ENCODE data around the gene SELENOS.
"Not testable (repeated sequence)": the region's sequence is repeated elsewhere in the genome, so short reads cannot be mapped to it uniquely, and the experiment has no call there.

SELENOS gene

GRCh38 chr15:101309436-101310160 lies 32.3 kb upstream of the SELENOS start:
- no peak for DNase-seq (ENCODE audit: low read depth)

DNA sequence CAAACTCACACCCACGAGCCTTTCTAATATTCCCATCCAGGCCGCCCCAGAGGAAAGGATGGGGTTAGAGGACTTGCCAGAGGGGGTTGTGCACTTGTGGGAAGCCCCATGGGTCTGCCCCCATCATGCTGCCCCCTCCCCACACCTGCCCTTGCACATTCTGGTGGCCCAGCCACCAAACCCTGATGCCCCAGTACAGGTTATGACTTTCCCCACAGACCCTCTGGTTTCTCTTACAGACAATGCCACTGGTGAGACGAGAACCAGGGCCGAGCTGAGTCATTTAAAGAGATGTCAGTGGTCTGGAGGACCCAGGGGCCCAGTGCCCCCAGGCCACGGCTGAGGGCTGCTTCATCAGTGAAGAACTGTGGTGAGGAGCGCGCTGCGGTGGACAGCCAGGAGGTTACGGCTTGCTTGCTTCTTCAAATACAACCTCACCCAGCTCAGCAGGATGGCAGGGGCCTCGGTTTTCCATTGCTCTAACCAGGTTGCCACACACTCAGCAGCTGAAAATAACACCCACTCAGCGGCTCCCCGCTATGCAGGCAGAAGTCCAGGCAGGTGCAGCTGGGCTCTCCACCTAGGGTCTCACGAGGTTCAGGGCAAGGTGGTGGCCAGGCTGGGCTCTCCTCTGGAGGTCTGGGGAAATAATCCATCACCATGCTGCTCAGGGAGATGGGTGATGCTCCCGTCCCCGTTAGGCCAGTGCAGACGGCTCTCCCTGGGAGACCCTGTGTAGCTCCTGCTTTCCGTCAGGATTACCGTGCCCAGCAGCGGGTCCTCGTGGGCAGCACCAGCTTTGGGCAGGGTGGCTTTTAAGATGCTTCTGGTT lies 31.5 kb upstream of the SELENOS start:
- no peak for DNase-seq (ENCODE audit: low read depth)

GRCh38 chr15:101307897-101308603 lies 30.8 kb upstream of the SELENOS start:
- no peak for DNase-seq (ENCODE audit: low read depth)

- no peak for DNase-seq (ENCODE audit: low read depth)
Measured at GRCh38 chr15:101307048-101307896, 30.0 kb upstream of the SELENOS start.

DNA sequence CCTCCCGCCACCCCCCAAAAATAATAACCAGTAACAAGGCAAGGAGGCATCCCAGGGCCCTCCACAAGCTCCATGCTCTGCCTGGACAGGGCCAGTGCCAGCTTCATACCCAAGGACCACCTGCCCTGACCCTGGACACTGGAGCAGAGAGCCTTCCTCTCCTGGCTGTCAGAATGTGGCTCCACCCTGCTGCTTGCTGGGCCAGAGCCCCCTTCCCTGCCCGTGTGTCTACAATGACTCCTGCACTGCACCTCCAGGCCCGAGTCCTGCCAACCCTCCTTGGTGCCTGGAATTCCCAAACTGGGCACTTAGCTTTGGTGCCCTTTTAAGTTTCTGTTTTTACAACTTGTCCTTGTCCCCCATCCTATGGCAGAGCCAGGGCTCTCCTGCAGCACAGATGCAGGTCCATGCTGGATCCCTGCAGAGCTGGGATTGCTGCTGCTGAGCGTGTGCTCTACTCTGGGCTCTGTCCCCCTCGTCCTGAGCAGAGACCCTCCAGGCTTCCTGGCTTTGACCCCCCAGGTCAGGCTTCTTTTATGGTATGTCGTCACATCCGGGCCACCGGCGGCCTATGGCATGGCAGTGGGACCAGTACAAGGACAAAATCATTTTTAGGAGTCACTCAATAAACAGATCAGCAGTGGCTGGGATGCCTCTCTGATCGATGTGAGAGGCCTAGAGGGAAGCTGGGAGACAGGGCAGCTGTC lies 29.2 kb upstream of the SELENOS start:
- DNase-seq (ENCODE audit: low read depth), result no peak

DNA sequence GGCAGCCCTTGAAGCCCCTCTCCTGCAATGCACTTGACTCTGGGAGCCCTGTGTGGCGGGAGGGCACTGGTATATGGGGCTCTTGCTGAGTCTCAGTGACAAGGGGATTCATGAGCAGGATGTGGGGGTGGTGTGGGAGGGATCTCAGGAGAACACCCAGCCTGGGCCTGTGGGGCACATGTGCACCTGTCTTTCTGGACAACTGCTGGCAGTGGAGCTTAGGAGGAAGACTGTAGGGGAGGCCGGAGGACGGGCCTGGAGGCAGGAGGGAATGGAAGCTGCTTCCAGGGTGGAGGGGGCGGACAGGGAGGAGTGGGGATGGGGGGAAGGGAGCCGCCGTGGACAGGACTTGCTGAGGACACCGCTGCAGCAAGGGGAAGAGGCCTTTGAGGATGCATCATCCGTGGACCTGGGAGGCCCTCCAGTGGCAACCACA lies 28.6 kb upstream of the SELENOS start:
- no peak for DNase-seq (ENCODE audit: low read depth)

- DNase-seq (ENCODE audit: low read depth), result no peak
Measured at GRCh38 chr15:101303408-101303807, 26.1 kb upstream of the SELENOS start.

DNA sequence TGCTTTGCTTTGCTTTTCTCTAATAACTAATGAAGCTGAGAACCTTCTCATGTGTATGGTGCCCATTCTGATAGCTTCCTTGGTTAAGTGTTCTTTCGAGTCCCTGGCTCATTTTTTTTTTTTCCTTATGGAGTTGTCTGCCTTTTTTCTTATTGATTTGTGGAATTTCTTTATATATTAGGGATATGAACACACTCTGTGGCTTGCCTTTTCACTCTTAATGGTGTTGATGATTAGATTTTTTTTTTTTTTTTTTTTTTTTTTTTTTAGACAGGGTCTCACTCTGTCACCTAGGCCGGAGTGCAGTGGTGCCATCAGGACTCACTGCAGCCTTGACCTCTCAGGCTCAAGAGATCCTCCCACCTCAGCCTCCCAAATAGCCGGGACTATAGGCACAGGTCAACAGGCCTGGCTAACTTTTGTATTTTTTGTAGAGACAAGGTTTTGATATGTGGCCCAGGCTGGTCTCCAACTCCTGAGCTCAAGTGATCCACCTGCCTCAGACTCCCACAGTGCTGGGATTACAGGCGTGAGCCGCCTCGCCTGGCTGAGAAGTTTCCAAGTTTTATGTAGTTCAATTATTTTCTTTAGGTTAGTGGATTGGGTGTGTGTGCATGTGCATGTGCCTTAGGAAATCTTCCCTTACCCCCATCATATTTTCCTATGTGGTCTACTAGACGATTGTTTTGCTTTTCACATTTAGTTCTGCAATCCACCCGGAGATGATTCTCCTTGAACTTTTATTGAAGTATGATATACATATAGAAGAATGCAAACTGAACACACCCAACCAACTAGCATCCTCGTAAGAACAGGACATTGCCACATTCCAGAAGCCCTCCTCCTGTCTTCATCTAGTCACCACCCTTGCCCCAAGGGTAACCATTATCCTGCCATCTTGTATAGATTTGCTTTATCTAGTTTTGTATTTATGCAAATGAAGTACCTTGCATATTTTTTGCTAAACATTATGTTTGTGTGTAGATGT lies 19.4 kb upstream of the SELENOS start:
- peak; percentile 32 for DNase-seq (ENCODE audit: low read depth)

GRCh38 chr15:101295607-101296161 lies 18.4 kb upstream of the SELENOS start:
- no peak for DNase-seq (ENCODE audit: low read depth)

- DNase-seq (ENCODE audit: low read depth), result peak; percentile 91
Measured at GRCh38 chr15:101294731-101295606, 17.7 kb upstream of the SELENOS start, which contains the start of gene SNRPA1. SNRPA1 (minus strand) TSS chr15:101295248; CDS start chr15:101295178, 70 bp downstream.

DNA sequence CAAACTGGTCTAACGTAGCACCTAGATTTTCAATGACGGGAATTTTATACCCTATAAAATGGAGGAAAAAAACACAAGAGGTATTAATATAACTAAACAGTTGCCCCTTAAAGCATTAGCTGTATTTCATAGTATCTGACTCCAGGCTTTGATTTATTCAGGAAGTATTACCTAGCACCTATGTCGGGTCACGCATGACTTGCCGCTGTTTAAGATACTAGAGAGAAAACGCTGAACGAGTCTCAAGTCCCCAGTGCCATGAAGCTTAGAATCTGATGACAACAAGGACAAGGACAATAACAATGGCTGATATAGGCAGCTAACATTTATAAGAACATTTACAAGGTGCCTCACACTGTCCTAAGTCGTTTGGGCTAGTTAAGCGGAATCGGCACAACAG lies 15.8 kb upstream of the SELENOS start:
- DNase-seq (ENCODE audit: low read depth), result no peak

DNA sequence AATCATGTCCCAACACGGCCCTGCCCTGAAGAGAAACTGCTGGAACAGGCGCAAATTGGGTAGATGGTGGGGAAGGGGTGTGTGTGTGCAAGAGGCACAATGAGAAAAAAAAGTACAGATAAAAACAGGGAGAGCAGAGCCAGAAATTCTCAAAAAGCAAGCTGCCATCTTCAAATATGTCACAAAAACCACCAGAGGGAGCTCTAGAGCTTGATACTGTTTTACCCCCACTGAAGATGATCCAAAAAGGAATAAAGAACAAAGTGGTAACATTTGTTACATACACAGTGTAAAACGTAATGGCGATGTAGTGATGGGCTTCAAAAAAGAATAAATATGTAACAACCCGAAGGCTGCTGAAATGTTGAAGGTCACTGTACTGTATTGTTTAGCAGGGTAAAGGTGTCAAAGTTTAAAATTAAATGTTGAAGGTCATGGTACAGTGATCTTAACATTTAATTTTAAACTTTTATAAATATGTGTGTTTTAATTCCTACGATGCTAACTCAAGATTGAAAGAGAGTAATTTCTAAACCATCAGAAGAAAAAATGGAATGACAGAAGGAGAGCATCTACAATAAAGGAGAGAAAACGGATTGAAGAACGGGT lies 11.7 kb upstream of the SELENOS start:
- no peak for DNase-seq (ENCODE audit: low read depth)

DNA sequence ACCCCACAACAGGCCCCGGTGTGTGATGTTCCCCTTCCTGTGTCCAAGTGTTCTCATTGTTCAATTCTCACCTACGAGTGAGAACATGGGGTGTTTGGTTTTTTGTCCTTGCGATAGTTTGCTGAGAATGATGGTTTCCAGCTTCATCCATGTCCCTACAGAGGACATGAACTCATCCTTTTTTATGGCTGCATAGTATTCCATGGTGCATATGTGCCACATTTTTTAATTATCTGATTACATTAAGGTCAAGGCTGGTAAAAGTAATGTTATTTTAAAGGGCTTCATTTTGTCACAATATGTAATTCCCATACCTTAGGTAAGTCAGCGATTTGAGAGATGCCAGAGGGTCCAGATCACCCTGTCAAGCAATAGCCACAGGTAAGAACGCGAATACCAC lies 10.1 kb upstream of the SELENOS start:
- not testable (repeated sequence) for DNase-seq (ENCODE audit: low read depth)

DNA sequence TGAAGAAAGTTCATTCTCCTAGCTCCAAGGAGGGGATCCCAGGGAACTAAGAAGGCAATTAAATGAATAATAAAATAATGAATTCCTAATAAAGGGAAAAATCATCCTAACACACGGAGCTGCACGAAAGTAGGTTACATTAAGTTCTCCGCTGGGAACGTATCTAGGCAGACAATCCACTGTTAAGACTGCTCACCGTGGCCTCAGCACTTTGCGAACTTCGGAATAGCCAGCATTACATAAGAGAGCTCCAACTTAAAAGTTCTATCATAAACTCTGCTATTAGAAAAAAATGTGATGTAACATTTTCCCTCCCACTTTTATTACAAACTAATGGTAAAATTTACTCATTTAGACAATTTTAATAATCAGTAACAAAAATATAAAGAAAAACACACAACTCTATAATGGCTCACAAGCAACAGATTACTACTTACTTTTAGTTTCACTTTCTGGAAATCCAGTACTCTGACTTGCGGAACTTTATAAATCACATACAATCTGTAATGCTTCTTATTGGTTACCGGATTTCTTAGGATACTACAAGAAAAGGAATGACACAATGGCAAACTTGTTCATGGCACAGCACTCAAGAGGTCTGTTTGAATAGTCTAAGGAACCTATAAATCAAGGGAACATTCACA lies 9.3 kb upstream of the SELENOS start:
- no peak for DNase-seq (ENCODE audit: low read depth)

DNA sequence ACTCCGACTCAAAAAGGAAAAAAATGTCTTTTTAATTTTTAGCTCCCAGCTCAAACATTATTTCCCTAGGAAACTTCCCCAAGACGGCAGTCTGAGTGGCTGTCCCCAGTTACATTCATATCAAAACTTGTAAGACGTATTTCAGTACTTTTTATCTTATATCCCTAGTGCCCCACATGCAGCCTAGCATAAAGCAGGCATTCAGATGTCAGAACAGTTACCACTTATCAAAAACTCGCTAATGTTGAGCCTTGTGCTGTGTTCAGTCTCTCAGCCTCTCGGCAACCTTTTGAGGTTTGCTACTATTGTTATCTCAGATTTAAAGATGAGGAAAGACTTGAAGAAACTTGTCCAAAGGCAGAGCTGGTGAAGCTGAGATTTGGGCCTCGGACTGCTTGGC lies 6.6 kb upstream of the SELENOS start:
- DNase-seq (ENCODE audit: low read depth), result no peak

DNA sequence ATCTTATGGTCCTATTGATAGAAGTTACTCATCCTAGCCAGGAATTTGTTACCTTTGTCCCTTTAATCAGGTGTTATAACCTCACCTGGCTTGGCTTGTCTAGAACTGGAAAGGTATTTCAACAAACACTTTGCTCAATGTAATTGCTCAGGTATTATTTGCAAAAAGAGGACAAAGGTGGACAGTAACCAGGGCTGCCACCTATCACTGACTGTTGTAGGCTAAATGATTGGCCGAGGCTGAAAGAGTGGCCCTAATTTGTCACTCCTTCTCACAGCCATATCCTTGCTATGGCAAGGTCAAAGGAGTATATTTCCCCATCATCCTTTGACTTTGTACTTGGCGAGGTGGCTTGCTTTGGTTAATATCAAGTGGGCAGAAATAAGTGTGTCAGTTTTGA lies 2.7 kb upstream of the SELENOS start:
- no peak for DNase-seq (ENCODE audit: low read depth)

DNA sequence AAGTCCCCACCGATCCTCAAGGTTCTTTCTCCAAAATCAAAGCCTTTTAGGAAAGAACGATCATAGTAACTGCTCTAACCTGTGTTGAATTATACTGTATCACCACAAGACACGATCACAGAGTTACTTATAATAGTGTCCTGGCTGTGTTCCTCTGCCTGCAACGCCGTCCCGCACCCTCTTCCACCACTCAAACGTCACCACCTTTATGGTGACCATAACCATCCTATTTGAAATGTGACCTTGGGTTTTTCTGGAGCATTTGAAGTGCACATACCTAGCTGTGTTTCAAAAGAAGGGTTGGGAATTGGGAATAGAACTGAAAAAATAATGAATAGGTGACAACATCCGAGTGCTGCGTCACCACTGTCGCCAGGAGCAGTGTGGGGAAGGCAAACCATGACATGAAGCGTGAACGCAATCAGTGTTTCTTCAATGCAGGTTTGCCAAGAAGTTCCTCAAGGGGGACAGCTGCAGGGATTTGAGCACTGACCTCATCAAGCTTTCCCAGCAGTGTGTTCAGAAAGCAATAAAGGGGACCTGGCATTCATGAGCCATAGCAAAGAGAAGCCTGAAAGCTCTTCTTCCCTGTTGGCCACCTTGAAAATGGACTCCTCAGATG lies 769 bp upstream of the SELENOS start:
- DNase-seq (ENCODE audit: low read depth), result no peak
